GM19043 (cell line): Measurements from ENCODE around the gene FAM89B.

Source experiments
- ATAC-seq: cut with Tn5 transposase; IDR thresholded peaks from one replicate; pipeline ENCODE4 v1.9.1; 2021; ENCODE audit warnings: low read depth; ENCODE audit not compliant: unreplicated experiment

Gene FAM89B

GRCh38 chr11:65573391-65574079 is 1.2 kb downstream of the FAM89B start:
- no peak for ATAC-seq

GRCh38 chr11:65574109-65574810 is 1.9 kb downstream of the FAM89B start:
- ATAC-seq = peak; percentile 27

- no peak for ATAC-seq
These were observed 2.7 kb downstream of the FAM89B start for GRCh38 chr11:65574811-65575567.

GRCh38 chr11:65575568-65576231 is 3.4 kb downstream of the FAM89B start, which contains the start of gene EHBP1L1:
Gene EHBP1L1, plus strand, starts transcription at chr11:65576053. Its CDS starts 250 bp downstream, at chr11:65576303.
- no peak for ATAC-seq

GRCh38 chr11:65576232-65576866 is 4.0 kb downstream of the FAM89B start:
- no peak for ATAC-seq

- ATAC-seq = no peak
These were observed 4.8 kb downstream of the FAM89B start for GRCh38 chr11:65576867-65577755.

GRCh38 chr11:65577756-65578109 is 5.4 kb downstream of the FAM89B start:
- ATAC-seq = no peak

- no peak for ATAC-seq
These were observed 5.8 kb downstream of the FAM89B start for GRCh38 chr11:65578134-65578533.

- no peak for ATAC-seq
These were observed 6.3 kb downstream of the FAM89B start for GRCh38 chr11:65578667-65579066.

GRCh38 chr11:65579291-65579690 is 7.0 kb downstream of the FAM89B start:
- no peak for ATAC-seq

GRCh38 chr11:65580031-65580692 is 7.8 kb downstream of the FAM89B start:
- no peak for ATAC-seq

GRCh38 chr11:65580756-65581155 is 8.4 kb downstream of the FAM89B start:
- no peak for ATAC-seq

- no peak for ATAC-seq
These were observed 9.6 kb downstream of the FAM89B start for GRCh38 chr11:65581928-65582327.

- ATAC-seq = no peak
These were observed 11.3 kb downstream of the FAM89B start for GRCh38 chr11:65583589-65583988.

GRCh38 chr11:65584106-65584505 is 11.8 kb downstream of the FAM89B start:
- ATAC-seq = no peak

- ATAC-seq = no peak
These were observed 12.4 kb downstream of the FAM89B start for GRCh38 chr11:65584723-65585171.

GRCh38 chr11:65585396-65586246 is 13.3 kb downstream of the FAM89B start:
- ATAC-seq = no peak

GRCh38 chr11:65586247-65586630 is 13.9 kb downstream of the FAM89B start:
- ATAC-seq = no peak
